ENCODE measurements around the gene CCDC12. TPM values are rescaled to one million over a fixed set of nuclear protein-coding genes. Genes with fewer than 3 reads are reported as not detected.

The CCDC12 gene
- total and polyA plus RNA-seq, 3 donors from 2014 or later: 43.3 to 66.6 (median 59.6) TPM

DNA sequence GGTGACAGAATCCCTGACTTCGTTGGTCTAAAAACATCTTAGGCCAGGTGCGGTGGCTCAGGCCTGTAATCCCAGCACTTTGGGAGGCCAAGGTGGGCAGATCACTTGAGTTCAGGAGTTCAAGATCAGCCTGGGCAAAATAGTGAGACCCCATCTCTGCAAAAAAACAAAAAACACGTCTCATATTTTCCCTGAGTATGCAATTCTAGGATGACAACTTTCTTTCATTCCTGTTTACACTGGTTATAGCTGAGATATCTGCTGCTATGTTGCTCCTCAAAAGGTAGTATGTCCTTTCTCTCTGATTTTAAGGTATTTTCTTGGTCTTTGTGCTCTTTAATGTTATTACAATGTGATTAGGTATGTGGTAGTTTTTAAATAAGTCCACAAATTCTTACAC, 59.7 kb downstream of the CCDC12 start:
- no peaks in the 10 kb centered on the region for H3K9me3 ChIP-seq
- no peaks in the 10 kb centered on the region for H3K27me3 ChIP-seq
- no peaks in the 10 kb centered on the region for H3K4me1 ChIP-seq
- TF ChIP-seq, protein P1, sequence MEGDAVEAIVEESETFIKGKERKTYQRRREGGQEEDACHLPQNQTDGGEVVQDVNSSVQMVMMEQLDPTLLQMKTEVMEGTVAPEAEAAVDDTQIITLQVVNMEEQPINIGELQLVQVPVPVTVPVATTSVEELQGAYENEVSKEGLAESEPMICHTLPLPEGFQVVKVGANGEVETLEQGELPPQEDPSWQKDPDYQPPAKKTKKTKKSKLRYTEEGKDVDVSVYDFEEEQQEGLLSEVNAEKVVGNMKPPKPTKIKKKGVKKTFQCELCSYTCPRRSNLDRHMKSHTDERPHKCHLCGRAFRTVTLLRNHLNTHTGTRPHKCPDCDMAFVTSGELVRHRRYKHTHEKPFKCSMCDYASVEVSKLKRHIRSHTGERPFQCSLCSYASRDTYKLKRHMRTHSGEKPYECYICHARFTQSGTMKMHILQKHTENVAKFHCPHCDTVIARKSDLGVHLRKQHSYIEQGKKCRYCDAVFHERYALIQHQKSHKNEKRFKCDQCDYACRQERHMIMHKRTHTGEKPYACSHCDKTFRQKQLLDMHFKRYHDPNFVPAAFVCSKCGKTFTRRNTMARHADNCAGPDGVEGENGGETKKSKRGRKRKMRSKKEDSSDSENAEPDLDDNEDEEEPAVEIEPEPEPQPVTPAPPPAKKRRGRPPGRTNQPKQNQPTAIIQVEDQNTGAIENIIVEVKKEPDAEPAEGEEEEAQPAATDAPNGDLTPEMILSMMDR (IDR thresholded peaks at IDR 0.05): no peak
- TF ChIP-seq POLR2A (IDR thresholded peaks at IDR 0.05): no peak
- no peak for DNase-seq
- H3K4me3 ChIP-seq: no peak overlapping the region
- intact Hi-C loops (cut with DNase I; ENCODE audit: low total_unique reads): no loop called here
- no peaks in the 10 kb centered on the region for H3K36me3 ChIP-seq (ENCODE audit: low read depth, missing control alignments)
- 94 to 97% methylated on average over 3 of the region's 3 CpGs for WGBS, 2 donors
- H3K27ac ChIP-seq: no peak overlapping the region

DNA sequence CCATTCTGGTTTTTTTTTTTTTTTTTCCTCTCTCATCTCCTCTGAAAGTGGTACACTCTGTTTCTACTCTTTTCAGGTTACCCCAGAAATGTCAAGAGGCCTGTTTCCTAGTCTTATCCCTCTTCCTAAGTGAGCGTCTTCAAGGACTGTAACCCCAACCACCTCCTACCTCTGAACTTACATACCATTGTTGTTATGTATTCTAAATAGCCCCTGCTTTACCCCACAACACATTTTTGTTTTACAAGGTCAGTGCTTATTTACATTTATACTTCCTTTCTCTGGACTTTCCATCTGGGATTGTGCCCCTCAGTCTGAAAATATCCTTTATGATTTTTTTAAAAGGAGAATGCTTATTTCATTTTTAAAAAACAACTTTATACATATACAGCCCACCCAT, 60.3 kb downstream of the CCDC12 start:
- Histone ChIP-seq H3K27ac (no peak overlapping the region), H3K4me1 (no peaks in the 10 kb centered on the region), H3K36me3 (ENCODE audit: low read depth, missing control alignments) (no peaks in the 10 kb centered on the region), H3K9me3 (no peaks in the 10 kb centered on the region), H3K4me3 (no peak overlapping the region), H3K27me3 (no peaks in the 10 kb centered on the region)
- 80% methylated on average over 1 of the region's 1 CpG for WGBS, 2 donors
- DNase-seq: no peak
- no peak for TF ChIP-seq POLR2A (IDR thresholded peaks at IDR 0.05)
- TF ChIP-seq, protein P1 (IDR thresholded peaks at IDR 0.05): no peak
- intact Hi-C loops (cut with DNase I; ENCODE audit: low total_unique reads): no loop called here

DNA sequence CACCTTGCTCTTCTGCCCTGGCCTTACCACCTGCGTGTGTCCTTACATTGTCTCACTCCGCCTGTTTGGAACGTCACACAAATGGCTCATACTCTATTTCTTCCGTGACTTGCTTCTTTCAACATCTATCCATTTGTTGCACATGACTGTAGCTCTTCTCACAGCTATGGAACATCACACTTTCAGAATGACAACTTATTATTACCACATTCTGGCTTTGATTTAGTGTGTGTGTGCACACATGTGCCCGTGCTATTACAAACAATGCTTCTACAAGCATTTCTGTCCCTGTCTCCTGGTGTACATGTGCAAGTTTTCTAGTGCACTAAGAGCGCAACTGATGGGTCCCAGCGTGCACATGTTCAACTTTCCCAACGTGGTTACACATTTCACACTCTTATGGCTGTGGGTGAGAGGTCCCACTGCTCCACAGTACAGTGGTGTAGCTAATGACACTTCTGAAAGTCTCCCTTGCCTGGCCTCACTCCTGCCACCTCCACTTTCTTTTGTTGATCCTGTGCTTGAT, 61.2 kb downstream of the CCDC12 start:
- H3K4me3 ChIP-seq: no peak overlapping the region
- H3K27me3 ChIP-seq: no peaks in the 10 kb centered on the region
- no peak for TF ChIP-seq POLR2A (IDR thresholded peaks at IDR 0.05)
- TF ChIP-seq, protein P1 (IDR thresholded peaks at IDR 0.05): no peak
- WGBS, 2 donors: 85 to 86% methylated on average over 8 of the region's 8 CpGs
- H3K4me1 ChIP-seq: no peaks in the 10 kb centered on the region
- intact Hi-C loops (cut with DNase I; ENCODE audit: low total_unique reads): no loop called here
- H3K9me3 ChIP-seq: no peaks in the 10 kb centered on the region
- no peaks in the 10 kb centered on the region for H3K36me3 ChIP-seq (ENCODE audit: low read depth, missing control alignments)
- H3K27ac ChIP-seq: no peak overlapping the region
- no peak for DNase-seq

DNA sequence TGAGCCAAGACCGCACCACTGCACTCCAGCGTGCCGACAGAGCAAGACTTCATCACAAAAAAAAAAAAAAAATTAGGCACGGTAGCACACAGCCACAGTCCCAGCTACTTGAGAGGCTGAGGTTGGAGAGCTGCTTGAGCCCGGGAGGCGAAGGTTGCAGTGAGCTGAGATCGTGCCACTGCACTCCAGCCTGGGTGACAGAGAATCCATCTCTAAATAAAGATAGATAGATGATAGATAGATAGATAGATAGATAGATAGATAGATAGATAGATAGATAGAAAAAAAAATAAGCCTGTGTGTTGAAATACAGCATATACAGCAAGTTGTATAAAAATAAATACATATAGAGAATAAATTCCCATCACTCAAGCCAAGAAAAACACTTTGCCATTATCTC, 61.7 kb downstream of the CCDC12 start:
- H3K27me3 ChIP-seq: no peaks in the 10 kb centered on the region
- 80 to 87% methylated on average over 7 of the region's 7 CpGs for WGBS, 2 donors
- TF ChIP-seq, protein P1 (IDR thresholded peaks at IDR 0.05): no peak
- TF ChIP-seq POLR2A (IDR thresholded peaks at IDR 0.05): no peak
- H3K27ac ChIP-seq: no peak overlapping the region
- no peaks in the 10 kb centered on the region for H3K4me1 ChIP-seq
- no peak overlapping the region for H3K4me3 ChIP-seq
- intact Hi-C loops (cut with DNase I; ENCODE audit: low total_unique reads): no loop called here
- H3K36me3 ChIP-seq (ENCODE audit: low read depth, missing control alignments): no peaks in the 10 kb centered on the region
- no peaks in the 10 kb centered on the region for H3K9me3 ChIP-seq
- DNase-seq: no peak

DNA sequence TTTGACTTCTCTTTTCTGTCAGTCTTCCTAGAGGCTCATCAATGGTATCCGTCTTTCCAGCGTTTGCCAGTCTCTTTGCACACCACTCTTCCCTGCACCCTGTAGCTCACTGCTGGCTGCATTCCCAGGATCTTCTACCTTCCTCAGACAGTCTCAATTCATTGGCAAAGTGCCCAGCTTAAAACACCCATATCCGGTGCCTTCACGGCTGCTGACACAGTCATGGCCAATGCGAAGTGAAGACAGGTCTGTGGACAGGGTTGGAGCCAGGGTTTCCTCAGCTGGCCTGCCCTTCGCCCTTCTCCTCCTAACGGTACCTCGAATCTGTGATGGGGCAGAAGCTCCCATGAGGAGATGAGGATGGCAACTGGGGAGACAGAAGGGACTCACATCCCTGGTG, 62.9 kb downstream of the CCDC12 start:
- Histone ChIP-seq H3K27me3 (no peaks in the 10 kb centered on the region), H3K4me1 (peaks cover 9% of the 10 kb centered on the region), H3K4me3 (no peak overlapping the region), H3K27ac (no peak overlapping the region), H3K9me3 (no peaks in the 10 kb centered on the region), H3K36me3 (ENCODE audit: low read depth, missing control alignments) (no peaks in the 10 kb centered on the region)
- 63 to 70% methylated on average over 8 of the region's 8 CpGs for WGBS, 2 donors
- DNase-seq: no peak
- intact Hi-C loops (cut with DNase I; ENCODE audit: low total_unique reads): no loop called here
- no peak for TF ChIP-seq POLR2A (IDR thresholded peaks at IDR 0.05)
- TF ChIP-seq, protein P1 (IDR thresholded peaks at IDR 0.05): no peak
